SH-SY5Y (cell line): ENCODE results near the gene S100G.

Source experiments
- GATA2 ChIP-seq: IDR thresholded peaks from 2 replicates; pipeline ENCODE4 v1.6.1; 2011; ENCODE audit warnings: mild to moderate bottlenecking, low read depth, low read length
- GATA3 ChIP-seq: IDR thresholded peaks from 2 replicates; pipeline ENCODE4 v1.6.1; 2011; ENCODE audit warnings: low read depth, mild to moderate bottlenecking, low read length, moderate library complexity

GRCh38 chrX:16610121-16610621 is 39.8 kb upstream of the S100G start:
- no peak for TF ChIP-seq GATA2
- TF ChIP-seq GATA3: no peak
